ENCODE data around the gene ELOA.
"Not testable (repeated sequence)": the region's sequence is repeated elsewhere in the genome, so short reads cannot be mapped to it uniquely, and the experiment has no call there.

The ELOA gene

GRCh38 chr1:23743287-23744152 lies at the start of gene ELOA:
ELOA (plus strand) TSS chr1:23743471; CDS start chr1:23743504, 33 bp downstream.
- peak; percentile 82 for DNase-seq (ENCODE audit: low read depth)

- no peak for DNase-seq (ENCODE audit: low read depth)
Measured at GRCh38 chr1:23693599-23693998, 49.7 kb upstream of the ELOA start.

- DNase-seq (ENCODE audit: low read depth): no peak
Measured at GRCh38 chr1:23694371-23694770, 48.9 kb upstream of the ELOA start.

GRCh38 chr1:23695667-23696066 lies 47.6 kb upstream of the ELOA start:
- DNase-seq (ENCODE audit: low read depth): no peak

- DNase-seq (ENCODE audit: low read depth): no peak
Measured at GRCh38 chr1:23696335-23696989, 46.8 kb upstream of the ELOA start.

- DNase-seq (ENCODE audit: low read depth): no peak
Measured at GRCh38 chr1:23698466-23698865, 44.8 kb upstream of the ELOA start.

- no peak for DNase-seq (ENCODE audit: low read depth)
Measured at GRCh38 chr1:23699280-23700179, 43.7 kb upstream of the ELOA start.

- no peak for DNase-seq (ENCODE audit: low read depth)
Measured at GRCh38 chr1:23701310-23701709, 42.0 kb upstream of the ELOA start.

- DNase-seq (ENCODE audit: low read depth): no peak
Measured at GRCh38 chr1:23701996-23702395, 41.3 kb upstream of the ELOA start.

- DNase-seq (ENCODE audit: low read depth): no peak
Measured at GRCh38 chr1:23704834-23705495, 38.3 kb upstream of the ELOA start.

- DNase-seq (ENCODE audit: low read depth): no peak
Measured at GRCh38 chr1:23709229-23709628, 34.0 kb upstream of the ELOA start.

- no peak for DNase-seq (ENCODE audit: low read depth)
Measured at GRCh38 chr1:23718482-23718881, 24.8 kb upstream of the ELOA start.

- DNase-seq (ENCODE audit: low read depth): no peak
Measured at GRCh38 chr1:23719162-23719820, 24.0 kb upstream of the ELOA start.

- no peak for DNase-seq (ENCODE audit: low read depth)
Measured at GRCh38 chr1:23720256-23720995, 22.8 kb upstream of the ELOA start.

- no peak for DNase-seq (ENCODE audit: low read depth)
Measured at GRCh38 chr1:23722652-23723051, 20.6 kb upstream of the ELOA start.

GRCh38 chr1:23726686-23727085 lies 16.6 kb upstream of the ELOA start:
- DNase-seq (ENCODE audit: low read depth): no peak

- DNase-seq (ENCODE audit: low read depth): no peak
Measured at GRCh38 chr1:23727362-23727811, 15.9 kb upstream of the ELOA start.

- DNase-seq (ENCODE audit: low read depth): no peak
Measured at GRCh38 chr1:23732363-23733224, 10.7 kb upstream of the ELOA start.

GRCh38 chr1:23733281-23733680 lies 10.0 kb upstream of the ELOA start:
- not testable (repeated sequence) for DNase-seq (ENCODE audit: low read depth)
